SK-N-SH (cell line): ENCODE results near the gene ADAMTS4. TPM values are rescaled to one million over a fixed set of nuclear protein-coding genes. Genes with fewer than 3 reads are reported as not detected.

Experiments
- CTCF ChIA-PET: fragments of 300-600, 350-600 bp; formaldehyde crosslinking; extraction: SDS; loops from one replicate; lab custom pipeline; 2021; lab: Yijun Ruan, JAX
- POLR2A ChIA-PET: fragments of 350-600 bp; sonication (Branson Sonifier 250); formaldehyde crosslinking; extraction: SDS; loops from one replicate; lab custom pipeline; 2020; ENCODE audit warnings: antibody characterized with exemption, inconsistent platforms; lab: Yijun Ruan, JAX
- DNase-seq: peaks from one replicate; pipeline ENCODE4 v3.0.0; 2012
- H2AFZ ChIP-seq: fragments of 200-600 bp; sonication (generic); 2 replicates; pipeline ENCODE4 v1.8.1; 2016; ENCODE audit warnings: antibody characterized with exemption, mild to moderate bottlenecking, low read depth
- H3F3A ChIP-seq: fragments of 200-600 bp; sonication (generic); replicated peaks from 2 replicates; pipeline ENCODE3; 2016; ENCODE audit warnings: antibody characterized with exemption, mild to moderate bottlenecking; ENCODE audit not compliant: insufficient read depth
- H3K27ac ChIP-seq, 2 experiments: fragments of 200-500 bp in 1 of 2; fragments of 200-600 bp in 1 of 2; sonication (Bioruptor generic) in 1 of 2; sonication (generic), shearing (Covaris generic) in 1 of 2; 2 replicates each; pipeline versions ENCODE4 v1.5.1 to v1.6.1; 2014 to 2016; ENCODE audit warnings: low read depth in 2 of 2, inconsistent platforms in 1 of 2, low read length in 1 of 2, mild to moderate bottlenecking in 1 of 2, mixed read lengths in 1 of 2
- H3K27me3 ChIP-seq: fragments of 200-600 bp; sonication (generic), shearing (Covaris generic); 2 replicates; pipeline ENCODE4 v1.6.1; 2016; ENCODE audit warnings: mixed run types; ENCODE audit not compliant: insufficient read depth
- H3K36me3 ChIP-seq, 2 experiments: fragments of 200-500 bp in 1 of 2; fragments of 200-600 bp in 1 of 2; sonication (Bioruptor generic) in 1 of 2; sonication (generic) in 1 of 2; replicated peaks in 1 of 2; 2 replicates each; pipeline versions ENCODE3 to v1.5.1; 2014 to 2016; ENCODE audit warnings: low read length in 1 of 2, mild to moderate bottlenecking in 1 of 2; ENCODE audit not compliant: insufficient read depth in 2 of 2, control insufficient read depth in 1 of 2
- H3K4me1 ChIP-seq, 2 experiments: fragments of 200-500 bp in 1 of 2; fragments of 200-600 bp in 1 of 2; sonication (Bioruptor generic) in 1 of 2; sonication (generic), shearing (Covaris generic) in 1 of 2; 2 replicates each; pipeline versions ENCODE4 v1.5.1 to v1.6.1; 2014 to 2016; ENCODE audit warnings: low read depth in 1 of 2, low read length in 1 of 2, mixed run types in 1 of 2; ENCODE audit not compliant: insufficient read depth in 2 of 2, control insufficient read depth in 1 of 2
- H3K4me2 ChIP-seq: fragments of 200-600 bp; sonication (generic), shearing (Covaris generic); 2 replicates; pipeline ENCODE4 v1.6.1; 2017; ENCODE audit warnings: mixed run types
- H3K4me3 ChIP-seq, 2 experiments: fragments of 200-500 bp in 1 of 2; fragments of 200-600 bp in 1 of 2; sonication (Bioruptor generic) in 1 of 2; sonication (generic), shearing (Covaris generic) in 1 of 2; 2 replicates each; pipeline versions ENCODE4 v1.5.1 to v1.8.1; 2014 to 2016; ENCODE audit warnings: low read depth in 2 of 2, inconsistent platforms in 1 of 2, low read length in 1 of 2, mild to moderate bottlenecking in 1 of 2, mixed read lengths in 1 of 2, moderate library complexity in 1 of 2
- H3K79me2 ChIP-seq: fragments of 200-600 bp; sonication (generic); 2 replicates; pipeline ENCODE4 v1.8.1; 2017; ENCODE audit warnings: mild to moderate bottlenecking; ENCODE audit not compliant: insufficient read depth
- H3K9ac ChIP-seq: fragments of 200-600 bp; sonication (generic); 2 replicates; pipeline ENCODE4 v1.6.1; 2017; ENCODE audit warnings: mixed run types
- H3K9me2 ChIP-seq: fragments of 200-600 bp; sonication (generic); 2 replicates; pipeline ENCODE4 v1.6.1; 2017; ENCODE audit warnings: mixed run types
- H3K9me3 ChIP-seq: fragments of 200-600 bp; sonication (generic); 2 replicates; pipeline ENCODE4 v1.6.1; 2017; ENCODE audit warnings: mixed run types, mild to moderate bottlenecking, moderate library complexity
- H4K20me1 ChIP-seq: fragments of 200-600 bp; sonication (generic); 2 replicates; pipeline ENCODE4 v1.6.1; 2017; ENCODE audit warnings: mild to moderate bottlenecking, mixed run types; ENCODE audit not compliant: insufficient read depth
- CHD2 ChIP-seq: fragments of 150-350 bp; IDR thresholded peaks from 2 replicates; pipeline ENCODE4 v1.6.1; 2018; ENCODE audit warnings: low read length; ENCODE audit not compliant: partially characterized antibody
- ELF1 ChIP-seq: IDR thresholded peaks from 2 replicates; pipeline ENCODE4 v1.4.0; 2012
- FOSL2 ChIP-seq: IDR thresholded peaks from 2 replicates; pipeline ENCODE4 v1.4.0; 2012; ENCODE audit warnings: low read depth, mild to moderate bottlenecking, moderate library complexity, borderline replicate concordance
- FOXJ3 ChIP-seq: sonication (generic); formaldehyde crosslinking; IDR thresholded peaks from 2 replicates; pipeline ENCODE4 v1.5.1; 2020; ENCODE audit warnings: mild to moderate bottlenecking, missing genetic modification reagents
- FOXM1 ChIP-seq: IDR thresholded peaks from 2 replicates; pipeline ENCODE4 v1.4.0; 2012; ENCODE audit warnings: low read depth, mild to moderate bottlenecking
- GABPA ChIP-seq: IDR thresholded peaks from 2 replicates; pipeline ENCODE4 v1.4.0; 2012; ENCODE audit warnings: low read depth, mild to moderate bottlenecking
- MEF2A ChIP-seq: IDR thresholded peaks from 2 replicates; pipeline ENCODE4 v1.4.0; 2012; ENCODE audit warnings: low read depth, borderline replicate concordance
- MXI1 ChIP-seq: IDR thresholded peaks from 2 replicates; pipeline ENCODE4 v1.6.1; 2012; ENCODE audit warnings: mild to moderate bottlenecking, low read depth, low read length, improper control_type of control experiment
- RCOR1 ChIP-seq: fragments of 150-350 bp; IDR thresholded peaks from 2 replicates; pipeline ENCODE4 v1.6.1; 2017; ENCODE audit warnings: antibody characterized with exemption, low read length
- RFX5 ChIP-seq: IDR thresholded peaks from 2 replicates; pipeline ENCODE4 v1.6.1; 2012; ENCODE audit warnings: mild to moderate bottlenecking, improper control_type of control experiment, low read length
- RXRA ChIP-seq: IDR thresholded peaks from 2 replicates; pipeline ENCODE4 v1.4.0; 2012; ENCODE audit warnings: low read depth, mild to moderate bottlenecking, borderline replicate concordance
- SIN3A ChIP-seq: IDR thresholded peaks from 2 replicates; pipeline ENCODE4 v1.6.1; 2012; ENCODE audit warnings: low read depth, mild to moderate bottlenecking, low read length, moderate library complexity, borderline replicate concordance
- SMC3 ChIP-seq: IDR thresholded peaks from 2 replicates; pipeline ENCODE4 v1.6.1; 2012; ENCODE audit warnings: low read depth, low read length, improper control_type of control experiment
- YY1 ChIP-seq: IDR thresholded peaks from 2 replicates; pipeline ENCODE4 v1.4.0; 2012; ENCODE audit warnings: low read depth, mild to moderate bottlenecking
- WGBS: methylation state at CpG from one replicate; pipeline ENCODE4 v1.1.6; 2017; ENCODE audit warnings: low lambda C conversion rate; 5-methylcytosine and 5-hydroxymethylcytosine counted together
- polyA plus RNA-seq, 3 experiments: library from polyadenylated mRNA; depleted of rRNA; stranded (reverse); fragments of >200 nt; gene quantifications; 2 replicates each; pipeline ENCODE4 v1.2.3, GENCODE V29; 2012
- TF ChIP-seq, protein P1 (sequence below): fragments of 150-350 bp; IDR thresholded peaks from 2 replicates; pipeline ENCODE4 v1.6.1; 2016; ENCODE audit warnings: mild to moderate bottlenecking, low read depth, low read length
- TF ChIP-seq, protein P2 (sequence below): fragments of 200-600 bp; sonication (generic); IDR thresholded peaks from 2 replicates; pipeline ENCODE4 v1.6.1; 2017; ENCODE audit warnings: antibody characterized with exemption, mild to moderate bottlenecking, moderate library complexity

Gene ADAMTS4
- polyA plus RNA-seq, 1 of the 3 experiments (the other 2 are of a cell fraction) = 1.2 TPM

- TF ChIP-seq ELF1 (no peak), GABPA (no peak), YY1 (no peak), FOXM1 (no peak), RCOR1 (no peak), MXI1 (no peak)
- TF ChIP-seq, protein P1, sequence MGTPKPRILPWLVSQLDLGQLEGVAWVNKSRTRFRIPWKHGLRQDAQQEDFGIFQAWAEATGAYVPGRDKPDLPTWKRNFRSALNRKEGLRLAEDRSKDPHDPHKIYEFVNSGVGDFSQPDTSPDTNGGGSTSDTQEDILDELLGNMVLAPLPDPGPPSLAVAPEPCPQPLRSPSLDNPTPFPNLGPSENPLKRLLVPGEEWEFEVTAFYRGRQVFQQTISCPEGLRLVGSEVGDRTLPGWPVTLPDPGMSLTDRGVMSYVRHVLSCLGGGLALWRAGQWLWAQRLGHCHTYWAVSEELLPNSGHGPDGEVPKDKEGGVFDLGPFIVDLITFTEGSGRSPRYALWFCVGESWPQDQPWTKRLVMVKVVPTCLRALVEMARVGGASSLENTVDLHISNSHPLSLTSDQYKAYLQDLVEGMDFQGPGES = no peak
- no peaks in the 10 kb centered on the region for H4K20me1 ChIP-seq
- H3F3A ChIP-seq = no peaks in the 10 kb centered on the region
- H3K27me3 ChIP-seq = no peaks in the 10 kb centered on the region; the same call in 1 of the 2 replicates
- ChIA-PET CTCF (no interaction called here), POLR2A (no interaction called here)
- H3K9ac ChIP-seq = no peak overlapping the region
- no peaks in the 10 kb centered on the region for H3K4me1 ChIP-seq
- no peak for DNase-seq
- H3K36me3 ChIP-seq = no peaks in the 10 kb centered on the region
- H3K9me2 ChIP-seq = no peaks in the 10 kb centered on the region
- H3K27ac ChIP-seq = no peak overlapping the region
- no peaks in the 10 kb centered on the region for H3K79me2 ChIP-seq
- H2AFZ ChIP-seq = no peak overlapping the region
- H3K4me2 ChIP-seq = no peak overlapping the region
- H3K9me3 ChIP-seq = no peaks in the 10 kb centered on the region
- 65% methylated on average over 3 of the region's 3 CpGs for WGBS
- no peak overlapping the region for H3K4me3 ChIP-seq
These were observed 42.8 kb upstream of the ADAMTS4 start for GRCh38 chr1:161241682-161242081.

- WGBS = 58% methylated on average over 4 of the region's 4 CpGs
- no peaks in the 10 kb centered on the region for H3K79me2 ChIP-seq
- H3K9me3 ChIP-seq = no peaks in the 10 kb centered on the region
- H3K36me3 ChIP-seq = no peaks in the 10 kb centered on the region
- no peak within 1 kb of the TSS for H3K4me3 ChIP-seq
- H3F3A ChIP-seq = no peaks in the 10 kb centered on the region
- no peaks in the 10 kb centered on the region for H3K4me1 ChIP-seq
- H3K9ac ChIP-seq = no peak within 1 kb of the TSS
- no peak within 1 kb of the TSS for H2AFZ ChIP-seq
- H4K20me1 ChIP-seq = no peaks in the 10 kb centered on the region
- H3K27me3 ChIP-seq = no peaks in the 10 kb centered on the region
- TF ChIP-seq FOXJ3 (CRISPR knock-in tag) = no peak
- no peak for TF ChIP-seq SIN3A
- TF ChIP-seq RFX5 = no peak
- TF ChIP-seq, protein P1 = no peak
- TF ChIP-seq, protein P2, sequence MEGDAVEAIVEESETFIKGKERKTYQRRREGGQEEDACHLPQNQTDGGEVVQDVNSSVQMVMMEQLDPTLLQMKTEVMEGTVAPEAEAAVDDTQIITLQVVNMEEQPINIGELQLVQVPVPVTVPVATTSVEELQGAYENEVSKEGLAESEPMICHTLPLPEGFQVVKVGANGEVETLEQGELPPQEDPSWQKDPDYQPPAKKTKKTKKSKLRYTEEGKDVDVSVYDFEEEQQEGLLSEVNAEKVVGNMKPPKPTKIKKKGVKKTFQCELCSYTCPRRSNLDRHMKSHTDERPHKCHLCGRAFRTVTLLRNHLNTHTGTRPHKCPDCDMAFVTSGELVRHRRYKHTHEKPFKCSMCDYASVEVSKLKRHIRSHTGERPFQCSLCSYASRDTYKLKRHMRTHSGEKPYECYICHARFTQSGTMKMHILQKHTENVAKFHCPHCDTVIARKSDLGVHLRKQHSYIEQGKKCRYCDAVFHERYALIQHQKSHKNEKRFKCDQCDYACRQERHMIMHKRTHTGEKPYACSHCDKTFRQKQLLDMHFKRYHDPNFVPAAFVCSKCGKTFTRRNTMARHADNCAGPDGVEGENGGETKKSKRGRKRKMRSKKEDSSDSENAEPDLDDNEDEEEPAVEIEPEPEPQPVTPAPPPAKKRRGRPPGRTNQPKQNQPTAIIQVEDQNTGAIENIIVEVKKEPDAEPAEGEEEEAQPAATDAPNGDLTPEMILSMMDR = no peak
- TF ChIP-seq CHD2 = no peak
- TF ChIP-seq FOSL2 = no peak
- no peak for TF ChIP-seq RXRA
- no peak for TF ChIP-seq MEF2A
- no peak for TF ChIP-seq SMC3
- no peak within 1 kb of the TSS for H3K4me2 ChIP-seq
- no peak for DNase-seq
- ChIA-PET CTCF (interaction anchor here (1.0 to 3.2 kb wide), 5 partner anchors 10 to 144 kb away, joined by 4 to 29 read pairs (median 7); partner anchors contain the start of gene TOMM40L), POLR2A (no interaction called here)
- H3K9me2 ChIP-seq = no peaks in the 10 kb centered on the region
- H3K27ac ChIP-seq = no peak within 1 kb of the TSS
These were observed 39.2 kb upstream of the ADAMTS4 start, which contains the start of gene NR1I3 for GRCh38 chr1:161238039-161238473. Gene NR1I3, minus strand, starts transcription at chr1:161238203. Its CDS starts 1,638 bp downstream, at chr1:161236565.
